PC-9 (cell line): ENCODE results near the gene C2orf76. TPM values are rescaled to one million over a fixed set of nuclear protein-coding genes. Genes with fewer than 3 reads are reported as not detected.

Experiments
- BruUV-seq: library from RNA; stranded (reverse); fragments of 400-500 nt; replicated peaks from 2 replicates; lab custom pipeline; 2021; lab: Mats Ljungman, UMichigan
- CTCF ChIA-PET: fragments of 300-600 bp; sonication (Branson Sonifier 250); formaldehyde crosslinking; loops from one replicate; lab custom pipeline; 2022; ENCODE audit warnings: antibody characterized with exemption; lab: Charles Lee
- POLR2A ChIA-PET: fragments of 300-600 bp; sonication (Branson Sonifier 250); formaldehyde crosslinking; loops from one replicate; lab custom pipeline; 2022; ENCODE audit warnings: antibody characterized with exemption; ENCODE audit not compliant: unreplicated experiment; lab: Charles Lee
- DNase-seq, 2 experiments: peaks; one replicate each; pipeline versions ENCODE4 v3.0.0 to v3.0.0-alpha.2; 2015 to 2022; ENCODE audit warnings: mixed read lengths in 1 of 2
- H2AFZ ChIP-seq: fragments of 200-600 bp; sonication (generic); 2 replicates; pipeline ENCODE4 v1.8.1; 2017; ENCODE audit warnings: antibody characterized with exemption
- H3F3A ChIP-seq: fragments of 200-600 bp; sonication (generic); 2 replicates; pipeline ENCODE4 v1.8.1; 2017; ENCODE audit warnings: antibody characterized with exemption, mild to moderate bottlenecking, low read depth; ENCODE audit not compliant: insufficient read depth
- H3K27ac ChIP-seq: fragments of 200-600 bp; sonication (generic); 2 replicates; pipeline ENCODE4 v1.6.1; 2016; ENCODE audit warnings: mixed run types
- H3K27me3 ChIP-seq: fragments of 200-600 bp; sonication (generic); 2 replicates; pipeline ENCODE4 v1.6.1; 2016; ENCODE audit warnings: low read depth, mixed run types; ENCODE audit not compliant: insufficient read depth
- H3K36me3 ChIP-seq: fragments of 200-600 bp; sonication (generic); 2 replicates; pipeline ENCODE4 v1.6.1; 2016; ENCODE audit warnings: low read depth, mixed run types
- H3K4me1 ChIP-seq: fragments of 200-600 bp; sonication (generic); replicated peaks from 2 replicates; pipeline ENCODE4 v1.6.1; 2016; ENCODE audit warnings: mixed run types; ENCODE audit not compliant: insufficient read depth
- H3K4me2 ChIP-seq: fragments of 200-600 bp; sonication (generic); 2 replicates; pipeline ENCODE4 v1.6.1; 2017; ENCODE audit warnings: mixed run types
- H3K4me3 ChIP-seq: fragments of 200-600 bp; sonication (generic); 2 replicates; pipeline ENCODE4 v1.6.1; 2016; ENCODE audit warnings: mixed run types
- H3K79me2 ChIP-seq: fragments of 200-600 bp; sonication (generic); 2 replicates; pipeline ENCODE4 v1.6.1; 2017; ENCODE audit warnings: low read depth, mixed run types
- H3K9me2 ChIP-seq: fragments of 200-600 bp; sonication (generic); 2 replicates; pipeline ENCODE4 v1.8.1; 2017; ENCODE audit warnings: mild to moderate bottlenecking; ENCODE audit not compliant: insufficient read depth
- H3K9me3 ChIP-seq: fragments of 200-600 bp; sonication (generic); 2 replicates; pipeline ENCODE4 v1.8.1; 2016; ENCODE audit warnings: low read depth; ENCODE audit not compliant: insufficient read depth
- H4K20me1 ChIP-seq: fragments of 200-600 bp; sonication (generic); 2 replicates; pipeline ENCODE4 v1.8.1; 2017; ENCODE audit not compliant: insufficient read depth
- CTCF ChIP-seq: fragments of 200-600 bp; sonication (generic); conservative IDR thresholded peaks from 2 replicates; pipeline ENCODE4 v1.6.1; 2017; ENCODE audit warnings: mixed run types, antibody characterized with exemption, mild to moderate bottlenecking, moderate library complexity
- EZH2 ChIP-seq: fragments of 200-600 bp; sonication (generic); IDR thresholded peaks from 2 replicates; pipeline ENCODE4 v1.8.0; 2017; ENCODE audit warnings: antibody characterized with exemption, low read depth
- intact Hi-C: fragments of 100-400 bp; cut with micrococcal nuclease; formaldehyde crosslinking; loops from one replicate; pipeline ENCODE4 v1.10.0; 2022; ENCODE audit not compliant: unreplicated experiment
- total RNA-seq: library from RNA; stranded (reverse); gene quantifications from 2 replicates; pipeline ENCODE4 v1.2.3, GENCODE V29; 2021

C2orf76 gene
- total RNA-seq, 1 experiment from 2014 or later, result 11.5 TPM

- H2AFZ ChIP-seq, result no peak overlapping the region
- no peak overlapping the region for H3K27ac ChIP-seq
- ChIA-PET POLR2A (no interaction called here), CTCF (no interaction called here)
- BruUV-seq, result no TSS peak
- H3K9me3 ChIP-seq, result no peaks in the 10 kb centered on the region
- no peaks in the 10 kb centered on the region for H4K20me1 ChIP-seq
- no peaks in the 10 kb centered on the region for H3K4me1 ChIP-seq
- H3K79me2 ChIP-seq, result no peaks in the 10 kb centered on the region
- TF ChIP-seq CTCF, result no peak
- no peak for TF ChIP-seq EZH2
- no peaks in the 10 kb centered on the region for H3F3A ChIP-seq
- no peak overlapping the region for H3K4me3 ChIP-seq
- no peaks in the 10 kb centered on the region for H3K36me3 ChIP-seq
- intact Hi-C loops, result no loop called here
- DNase-seq, result no peak
- no peaks in the 10 kb centered on the region for H3K9me2 ChIP-seq
- no peak overlapping the region for H3K4me2 ChIP-seq
- no peaks in the 10 kb centered on the region for H3K27me3 ChIP-seq
Measured at GRCh38 chr2:119276864-119277263, 89.8 kb downstream of the C2orf76 start.

GRCh38 chr2:119267604-119268003, 99.0 kb downstream of the C2orf76 start:
- Histone ChIP-seq H3K4me2 (no peak overlapping the region), H3K27me3 (no peaks in the 10 kb centered on the region), H3F3A (no peaks in the 10 kb centered on the region), H2AFZ (no peak overlapping the region), H3K9me2 (no peaks in the 10 kb centered on the region), H3K4me1 (no peaks in the 10 kb centered on the region), H3K36me3 (0 out of 2 replicates have a peak, but pooled peaks cover 7% of the 10 kb centered on the region), H3K27ac (no peak overlapping the region), H3K9me3 (no peaks in the 10 kb centered on the region), H3K4me3 (no peak overlapping the region), H3K79me2 (no peaks in the 10 kb centered on the region), H4K20me1 (no peaks in the 10 kb centered on the region)
- TF ChIP-seq EZH2 (no peak), CTCF (no peak)
- DNase-seq, result no peak
- ChIA-PET POLR2A (no interaction called here), CTCF (no interaction called here)
- no TSS peak for BruUV-seq
- intact Hi-C loops, result no loop called here

- no peak overlapping the region for H3K27ac ChIP-seq
- no peaks in the 10 kb centered on the region for H3K9me2 ChIP-seq
- no peak for DNase-seq
- intact Hi-C loops, result no loop called here
- no peak for TF ChIP-seq EZH2
- no peak for TF ChIP-seq CTCF
- H4K20me1 ChIP-seq, result no peaks in the 10 kb centered on the region
- no peak overlapping the region for H2AFZ ChIP-seq
- H3K4me3 ChIP-seq, result no peak overlapping the region
- H3K27me3 ChIP-seq, result no peaks in the 10 kb centered on the region
- no peaks in the 10 kb centered on the region for H3F3A ChIP-seq
- no peaks in the 10 kb centered on the region for H3K79me2 ChIP-seq
- H3K4me2 ChIP-seq, result no peak overlapping the region
- H3K36me3 ChIP-seq, result 0 out of 2 replicates have a peak, but pooled peaks cover 7% of the 10 kb centered on the region
- CTCF ChIA-PET, result interaction anchor here (0.7 to 0.9 kb wide), 2 partner anchors 13 to 45 kb away, joined by 3 read pairs; no protein-coding TSS in a partner anchor
- no TSS peak for BruUV-seq
- no peaks in the 10 kb centered on the region for H3K4me1 ChIP-seq
- no peaks in the 10 kb centered on the region for H3K9me3 ChIP-seq
- POLR2A ChIA-PET, result no interaction called here
Measured at GRCh38 chr2:119266091-119266589, 100.5 kb downstream of the C2orf76 start.
